A549 (cell line): ENCODE measurements around the gene CCNYL1. TPM values are rescaled to one million over a fixed set of nuclear protein-coding genes. Genes with fewer than 3 reads are reported as not detected.

Experiments
- ATAC-seq, 2 experiments: fragments of 200-7000 bp in 1 of 2; fragments of >200 bp in 1 of 2; cut with Nextera tagmentation in 1 of 2; cut with Tn5 transposase in 1 of 2; 3 replicates each; pipeline versions ENCODE4 v1.8.0 to v1.9.1; 2018 to 2020; ENCODE audit warnings: mild to moderate bottlenecking in 1 of 2, moderate library complexity in 1 of 2
- CTCF ChIA-PET: fragments of 300-600 bp; sonication (Branson Sonifier 250); formaldehyde crosslinking; extraction: SDS; loops from one replicate; lab custom pipeline; 2021; ENCODE audit warnings: antibody characterized with exemption, inconsistent platforms; lab: Yijun Ruan, JAX
- POLR2A ChIA-PET: fragments of 350-600 bp; formaldehyde crosslinking; extraction: SDS; loops from one replicate; lab custom pipeline; 2021; ENCODE audit warnings: antibody characterized with exemption, inconsistent platforms; lab: Yijun Ruan, JAX
- DNase-seq, 2 experiments: peaks; one replicate each; pipeline versions ENCODE4 v3.0.0 to v3.0.0-alpha.2; 2011 to 2016; ENCODE audit warnings: low read depth in 1 of 2, low spot score in 1 of 2
- FAIRE-seq: peaks from 2 replicates; lab custom pipeline; 2011; peaks lifted over from hg19 to GRCh38; lab: Jason Lieb, UNC
- H3K27ac ChIP-seq, 2 experiments: fragments of >200 bp; sonication (Bioruptor Twin); formaldehyde crosslinking; 3 replicates each; pipeline ENCODE4 v1.5.1; 2016 to 2017
- H3K4me1 ChIP-seq: fragments of >200 bp; sonication (Bioruptor Twin); formaldehyde crosslinking; 3 replicates; pipeline ENCODE4 v1.6.1; 2016
- H3K4me2 ChIP-seq: fragments of >200 bp; sonication (Bioruptor Twin); formaldehyde crosslinking; 3 replicates; pipeline ENCODE4 v1.6.1; 2016
- H3K4me3 ChIP-seq: fragments of >200 bp; sonication (Bioruptor Twin); formaldehyde crosslinking; 3 replicates; pipeline ENCODE4 v1.5.1; 2016
- H3K9me3 ChIP-seq: fragments of >200 bp; sonication (Bioruptor Twin); formaldehyde crosslinking; 3 replicates; pipeline ENCODE4 v1.6.1; 2016
- BCL3 ChIP-seq: fragments of >200 bp; sonication (Bioruptor Twin); formaldehyde crosslinking; IDR thresholded peaks from 3 replicates; pipeline ENCODE4 v1.6.1; 2016
- BHLHE40 ChIP-seq: IDR thresholded peaks from 2 replicates; pipeline ENCODE4 v1.6.1; 2012; ENCODE audit warnings: low read depth, low read length, inconsistent platforms
- CEBPB ChIP-seq, 2 experiments: fragments of >200 bp in 1 of 2; sonication (Bioruptor Twin) in 1 of 2; formaldehyde crosslinking in 1 of 2; IDR thresholded peaks; 2 replicates each; pipeline ENCODE4 v1.6.1; 2012 to 2016
- CTCF ChIP-seq: fragments of >200 bp; sonication (Bioruptor Twin); formaldehyde crosslinking; IDR thresholded peaks from 3 replicates; pipeline ENCODE4 v1.5.1; 2016
- EP300 ChIP-seq, 2 experiments: fragments of >200 bp; sonication (Bioruptor Twin); formaldehyde crosslinking; IDR thresholded peaks; 2 replicates in 1 of 2; 3 replicates in 1 of 2; pipeline ENCODE4 v1.6.1; 2016 to 2017
- HDAC2 ChIP-seq: fragments of 200-600 bp; sonication (generic); IDR thresholded peaks from 2 replicates; pipeline ENCODE4 v1.6.1; 2016
- HES2 ChIP-seq: fragments of >200 bp; sonication (Bioruptor Twin); formaldehyde crosslinking; IDR thresholded peaks from 2 replicates; pipeline ENCODE4 v1.6.1; 2016
- HEYL ChIP-seq: fragments of 250-450 bp; sonication (Bioruptor Pico); IDR thresholded peaks from 2 replicates; pipeline ENCODE4 v1.8.0; 2021; ENCODE audit warnings: mild to moderate bottlenecking, moderate library complexity
- HOXB13 ChIP-seq: fragments of 250-450 bp; sonication (Bioruptor Pico); IDR thresholded peaks from 2 replicates; pipeline ENCODE4 v1.5.0; 2020; ENCODE audit warnings: low read depth, mild to moderate bottlenecking, moderate library complexity
- KDM1A ChIP-seq: fragments of 200-600 bp; sonication (generic); IDR thresholded peaks from 2 replicates; pipeline ENCODE4 v1.6.1; 2016; ENCODE audit warnings: low read depth, mild to moderate bottlenecking
- MAFK ChIP-seq: fragments of 450-650 bp; IDR thresholded peaks from 2 replicates; pipeline ENCODE4 v1.6.1; 2014; ENCODE audit not compliant: partially characterized antibody
- MAX ChIP-seq: IDR thresholded peaks from 2 replicates; pipeline ENCODE4 v1.6.1; 2012
- NPAS2 ChIP-seq: fragments of 250-450 bp; sonication (Bioruptor Pico); IDR thresholded peaks from 2 replicates; pipeline ENCODE4 v1.8.0; 2022; ENCODE audit warnings: mild to moderate bottlenecking, moderate library complexity, borderline replicate concordance
- PBX3 ChIP-seq: IDR thresholded peaks from 2 replicates; pipeline ENCODE4 v1.6.1; 2012
- RAD21 ChIP-seq, 2 experiments: fragments of >200 bp in 1 of 2; sonication (Bioruptor Twin) in 1 of 2; formaldehyde crosslinking in 1 of 2; IDR thresholded peaks in 1 of 2; conservative IDR thresholded peaks in 1 of 2; 2 replicates in 1 of 2; 3 replicates in 1 of 2; pipeline ENCODE4 v1.6.1; 2012 to 2018; ENCODE audit warnings: inconsistent platforms in 1 of 2
- RARB ChIP-seq: fragments of 250-450 bp; sonication (Bioruptor Pico); IDR thresholded peaks from 2 replicates; pipeline ENCODE4 v1.8.0; 2021; ENCODE audit warnings: mild to moderate bottlenecking, moderate library complexity
- RCOR1 ChIP-seq: fragments of 150-350 bp; IDR thresholded peaks from 2 replicates; pipeline ENCODE4 v1.6.1; 2014; ENCODE audit warnings: antibody characterized with exemption, low read length, low read depth
- SMC3 ChIP-seq: fragments of >200 bp; sonication (Bioruptor Twin); formaldehyde crosslinking; IDR thresholded peaks from 3 replicates; pipeline ENCODE4 v1.6.1; 2018; ENCODE audit warnings: inconsistent platforms
- SREBF2 ChIP-seq: fragments of 450-650 bp; IDR thresholded peaks from 2 replicates; pipeline ENCODE4 v1.6.1; 2014; ENCODE audit warnings: mild to moderate bottlenecking, moderate library complexity
- TP53 ChIP-seq: fragments of 250-450 bp; sonication (Bioruptor Pico); IDR thresholded peaks from 2 replicates; pipeline ENCODE4 v1.5.0; 2021; ENCODE audit warnings: mild to moderate bottlenecking, moderate library complexity
- ZNF302 ChIP-seq: fragments of 250-450 bp; sonication (Bioruptor Pico); IDR thresholded peaks from 2 replicates; pipeline ENCODE4 v1.9.0; 2021; ENCODE audit warnings: inconsistent platforms, mild to moderate bottlenecking, moderate library complexity
- WGBS: methylation state at CpG from one replicate; pipeline ENCODE4 v1.1.6; 2017; ENCODE audit errors: missing lambda C conversion rate; 5-methylcytosine and 5-hydroxymethylcytosine counted together
- polyA plus RNA-seq, 4 experiments: library from polyadenylated mRNA; depleted of rRNA in 3 of 4; stranded (reverse); fragments of >200 nt; fragmentation: RNase III in 1 of 4; extraction: RNeasy Plus Mini Kit Qiagen cat#74134 plus additional on column Dnase treatment in 1 of 4; gene quantifications; 2 replicates in 3 of 4; 3 replicates in 1 of 4; pipeline ENCODE4 v1.2.3, GENCODE V29; 2011 to 2017

Gene CCNYL1
- polyA plus RNA-seq, 2 of the 4 experiments (the other 2 are of a cell fraction): 16.9 to 31.6 TPM

- DNase-seq (no peak), ATAC-seq (no peak), FAIRE-seq (no peak)
- Histone ChIP-seq H3K27ac (peak overlapping the region; percentile 1 to 53; a peak in 3 of 6 replicates), H3K4me1 (peaks cover 47% of the 10 kb centered on the region), H3K4me2 (peak overlapping the region; percentile 76), H3K4me3 (no peak overlapping the region; the same call in 2 of the 3 replicates), H3K9me3 (no peaks in the 10 kb centered on the region)
- ChIA-PET CTCF (interaction anchor here (0.6 to 8.2 kb wide), 11 partner anchors 10 to 306 kb away, joined by 3 to 82 read pairs (median 7); no protein-coding TSS in a partner anchor), POLR2A (interaction anchor here (0.7 kb wide), 1 partner anchor 18 kb away, joined by 6 read pairs; no protein-coding TSS in a partner anchor)
- TF ChIP-seq MAFK (no peak), HEYL (CRISPR knock-in tag) (no peak), EP300 (IDR thresholded peaks at IDR 0.05) (no peak)
- WGBS: 67% methylated on average over 5 of the region's 5 CpGs
Observed at GRCh38 chr2:207766041-207766551, 54.7 kb downstream of the CCNYL1 start.

GRCh38 chr2:207766697-207767460 lies 55.4 kb downstream of the CCNYL1 start:
- peaks cover 47% of the 10 kb centered on the region for H3K4me1 ChIP-seq
- H3K27ac ChIP-seq: peak overlapping the region in 1 of 2 experiments; percentile 7; a peak in 1 of 6 replicates
- TF ChIP-seq RARB (CRISPR knock-in tag): no peak
- TF ChIP-seq TP53 (CRISPR knock-in tag): no peak
- no peak for TF ChIP-seq BCL3
- TF ChIP-seq HDAC2: no peak
- TF ChIP-seq HES2: no peak
- TF ChIP-seq HOXB13: no peak
- TF ChIP-seq MAX: no peak
- TF ChIP-seq MAFK: no peak
- TF ChIP-seq PBX3: no peak
- no peak for TF ChIP-seq KDM1A
- no peak for TF ChIP-seq BHLHE40
- no peak for TF ChIP-seq RCOR1
- POLR2A ChIA-PET: no interaction called here
- peak overlapping the region; percentile 76; the same call in 2 of the 3 replicates for H3K4me2 ChIP-seq
- WGBS: 92% methylated on average over 29 of the region's 65 CpGs
- CTCF ChIA-PET: interaction anchor here (0.6 to 8.2 kb wide), 31 partner anchors 9 to 305 kb away, joined by 3 to 82 read pairs (median 4); no protein-coding TSS in a partner anchor
- DNase-seq: no peak
- no peaks in the 10 kb centered on the region for H3K9me3 ChIP-seq
- no peak overlapping the region for H3K4me3 ChIP-seq
- no peak for FAIRE-seq
- ATAC-seq: no peak

GRCh38 chr2:207767461-207768167 lies 56.2 kb downstream of the CCNYL1 start:
- H3K4me3 ChIP-seq: peak overlapping the region; percentile 88
- TF ChIP-seq ZNF302 (CRISPR knock-in tag) (no peak), SREBF2 (no peak), NPAS2 (CRISPR knock-in tag) (no peak), MAX (no peak), CEBPB (IDR thresholded peaks at IDR 0.05) (no peak), CTCF (peak; percentile 65), RAD21 (conservative IDR thresholded peaks at IDR 0.05 in 1 of 2, IDR thresholded peaks at IDR 0.05 in 1 of 2) (peak; percentile 81 to 90), SMC3 (peak; percentile 95)
- POLR2A ChIA-PET: no interaction called here
- H3K9me3 ChIP-seq: no peaks in the 10 kb centered on the region
- FAIRE-seq (no peak), ATAC-seq (peak; percentile 52 to 66), DNase-seq (peak; percentile 53 to 81)
- peak overlapping the region; percentile 94 to 96 for H3K27ac ChIP-seq
- 77% methylated on average over 40 of the region's 56 CpGs for WGBS
- H3K4me1 ChIP-seq: peaks cover 47% of the 10 kb centered on the region
- CTCF ChIA-PET: interaction anchor here (0.6 to 8.2 kb wide), 32 partner anchors 8 to 301 kb away, joined by 3 to 82 read pairs (median 4); partner anchors contain the start of gene PLEKHM3
- peak overlapping the region; percentile 100 for H3K4me2 ChIP-seq
